CD8-positive, alpha-beta memory T cell (primary cell): Measurements from ENCODE around the gene CST9L. TPM values are rescaled to one million over a fixed set of nuclear protein-coding genes. Genes with fewer than 3 reads are reported as not detected.

Source experiments
- CTCF ChIA-PET: fragments of 350-600 bp; sonication (Branson Sonifier 250); formaldehyde crosslinking; loops from one replicate; lab custom pipeline; 2021; ENCODE audit warnings: antibody characterized with exemption; lab: Charles Lee
- POLR2A ChIA-PET: fragments of 350-600 bp; sonication (Branson Sonifier 250); formaldehyde crosslinking; loops from one replicate; lab custom pipeline; 2021; ENCODE audit warnings: antibody characterized with exemption; lab: Charles Lee
- DNase-seq, 5 donors: peaks; one replicate each; pipeline versions ENCODE4 v3.0.0 to v3.0.0-alpha.2; 2020 to 2022; ENCODE audit warnings: mixed read lengths in 1 of 5
- H3K27ac ChIP-seq: one replicate; pipeline ENCODE4 v1.7.0; 2013; ENCODE audit warnings: low read depth, mild to moderate bottlenecking, low read length, moderate library complexity
- H3K27me3 ChIP-seq: 2 replicates; pipeline ENCODE4 v1.7.0; 2013; ENCODE audit warnings: low read length, mild to moderate bottlenecking; ENCODE audit not compliant: insufficient read depth, poor library complexity, severe bottlenecking
- H3K36me3 ChIP-seq: 2 replicates; pipeline ENCODE4 v1.7.0; 2013; ENCODE audit warnings: mild to moderate bottlenecking, low read length, moderate library complexity; ENCODE audit not compliant: insufficient read depth
- H3K4me1 ChIP-seq: 2 replicates; pipeline ENCODE4 v1.7.0; 2013; ENCODE audit warnings: mild to moderate bottlenecking, low read length, moderate library complexity; ENCODE audit not compliant: insufficient read depth
- H3K4me3 ChIP-seq: 2 replicates; pipeline ENCODE4 v1.7.0; 2013; ENCODE audit warnings: mild to moderate bottlenecking, low read length
- H3K9me3 ChIP-seq: 2 replicates; pipeline ENCODE4 v1.7.0; 2013; ENCODE audit warnings: mild to moderate bottlenecking, low read length
- H3K27ac Mint-ChIP-seq, 8 donors: one replicate each; pipeline ENCODE4 v1.8.0; 2020 to 2021; ENCODE audit warnings: mixed read lengths in 8 of 8, mild to moderate bottlenecking in 6 of 8, inconsistent platforms in 3 of 8, moderate library complexity in 3 of 8
- H3K27me3 Mint-ChIP-seq, 2 donors: one replicate each; pipeline ENCODE4 v1.8.0; 2020 to 2021; ENCODE audit warnings: mixed read lengths in 2 of 2, mild to moderate bottlenecking in 1 of 2, moderate library complexity in 1 of 2
- H3K36me3 Mint-ChIP-seq, 3 donors: one replicate each; pipeline ENCODE4 v1.8.0; 2020 to 2021; ENCODE audit warnings: mixed read lengths in 3 of 3, inconsistent platforms in 1 of 3, mild to moderate bottlenecking in 1 of 3
- H3K4me1 Mint-ChIP-seq, 3 donors: one replicate each; pipeline ENCODE4 v1.8.0; 2020 to 2021; ENCODE audit warnings: mixed read lengths in 3 of 3, inconsistent platforms in 1 of 3, mild to moderate bottlenecking in 1 of 3
- H3K4me3 Mint-ChIP-seq, 7 donors: one replicate each; pipeline ENCODE4 v1.8.0; 2020 to 2021; ENCODE audit warnings: mixed read lengths in 7 of 7, mild to moderate bottlenecking in 6 of 7, moderate library complexity in 4 of 7, inconsistent platforms in 2 of 7
- H3K9me3 Mint-ChIP-seq, 5 donors: one replicate each; pipeline ENCODE4 v1.8.0; 2020 to 2022; ENCODE audit warnings: mixed read lengths in 5 of 5, mild to moderate bottlenecking in 3 of 5, moderate library complexity in 2 of 5, inconsistent platforms in 1 of 5
- polyA plus RNA-seq: library from polyadenylated mRNA; unstranded; fragments of 300-500 nt; fragmentation: Illumina TruSeq; gene quantifications from one replicate; pipeline ENCODE4 v1.2.3, GENCODE V29; 2021
- total RNA-seq, 2 experiments: library from RNA; stranded (reverse); gene quantifications; one replicate each; pipeline ENCODE4 v1.2.3, GENCODE V29; 2021

CST9L gene
- total and polyA plus RNA-seq, 3 experiments from 2014 or later, result not detected

- Mint-ChIP-seq H3K4me3 (no peak overlapping the region), H3K9me3 (no peaks in the 10 kb centered on the region), H3K27ac (no peak overlapping the region), H3K36me3 (no peaks in the 10 kb centered on the region), H3K27me3 (no peaks in the 10 kb centered on the region), H3K4me1 (no peaks in the 10 kb centered on the region)
- no peak for DNase-seq
- Histone ChIP-seq H3K4me1 (no peaks in the 10 kb centered on the region), H3K36me3 (no peaks in the 10 kb centered on the region), H3K4me3 (no peak overlapping the region), H3K27ac (no peak overlapping the region), H3K27me3 (no peaks in the 10 kb centered on the region), H3K9me3 (no peaks in the 10 kb centered on the region)
- POLR2A ChIA-PET, result no interaction called here
- CTCF ChIA-PET, result interaction anchor here (1.4 kb wide), 1 partner anchor 10 kb away, joined by 4 read pairs; no protein-coding TSS in a partner anchor
Measured at GRCh38 chr20:23596579-23597250, 28.4 kb upstream of the CST9L start.

GRCh38 chr20:23595941-23596340 is 27.7 kb upstream of the CST9L start:
- no peaks in the 10 kb centered on the region for H3K4me1 Mint-ChIP-seq
- Histone ChIP-seq H3K36me3 (no peaks in the 10 kb centered on the region), H3K4me3 (no peak overlapping the region), H3K27ac (no peak overlapping the region), H3K27me3 (no peaks in the 10 kb centered on the region), H3K9me3 (no peaks in the 10 kb centered on the region), H3K4me1 (no peaks in the 10 kb centered on the region)
- H3K36me3 Mint-ChIP-seq, result no peaks in the 10 kb centered on the region
- CTCF ChIA-PET, result no interaction called here
- no peak overlapping the region for H3K4me3 Mint-ChIP-seq
- H3K27me3 Mint-ChIP-seq, result no peaks in the 10 kb centered on the region
- POLR2A ChIA-PET, result no interaction called here
- no peak for DNase-seq
- H3K9me3 Mint-ChIP-seq, result no peaks in the 10 kb centered on the region
- no peak overlapping the region for H3K27ac Mint-ChIP-seq

GRCh38 chr20:23588434-23589403 is 20.4 kb upstream of the CST9L start:
- no peak overlapping the region for H3K4me3 ChIP-seq
- no peaks in the 10 kb centered on the region for H3K4me1 ChIP-seq
- Mint-ChIP-seq H3K36me3 (no peaks in the 10 kb centered on the region), H3K4me3 (peak overlapping the region in 3 of 7 donors; percentile 32 to 79 (median 38)), H3K27ac (peak overlapping the region in 3 of 8 donors; percentile 16 to 59 (median 56)), H3K9me3 (peaks cover 0 to 4% (median 0%) of the 10 kb centered on the region in 5 donors), H3K4me1 (peaks cover 0 to 3% (median 0%) of the 10 kb centered on the region in 3 donors), H3K27me3 (peaks cover 7 to 24% of the 10 kb centered on the region in 2 donors)
- DNase-seq, result no peak
- no peaks in the 10 kb centered on the region for H3K36me3 ChIP-seq
- no peaks in the 10 kb centered on the region for H3K27me3 ChIP-seq
- H3K9me3 ChIP-seq, result no peaks in the 10 kb centered on the region
- H3K27ac ChIP-seq, result no peak overlapping the region
- ChIA-PET POLR2A (no interaction called here), CTCF (no interaction called here)

GRCh38 chr20:23587631-23588030 is 19.3 kb upstream of the CST9L start:
- no peaks in the 10 kb centered on the region for H3K27me3 ChIP-seq
- H3K9me3 Mint-ChIP-seq, result peaks cover 0 to 4% (median 0%) of the 10 kb centered on the region in 5 donors
- H3K4me3 ChIP-seq, result no peak overlapping the region
- H3K36me3 Mint-ChIP-seq, result no peaks in the 10 kb centered on the region
- H3K4me3 Mint-ChIP-seq, result no peak overlapping the region
- H3K27ac Mint-ChIP-seq, result no peak overlapping the region
- peaks cover 0 to 3% (median 0%) of the 10 kb centered on the region in 3 donors for H3K4me1 Mint-ChIP-seq
- peaks cover 8 to 32% of the 10 kb centered on the region in 2 donors for H3K27me3 Mint-ChIP-seq
- H3K36me3 ChIP-seq, result no peaks in the 10 kb centered on the region
- H3K27ac ChIP-seq, result no peak overlapping the region
- ChIA-PET POLR2A (no interaction called here), CTCF (no interaction called here)
- DNase-seq, result no peak
- H3K4me1 ChIP-seq, result no peaks in the 10 kb centered on the region
- H3K9me3 ChIP-seq, result no peaks in the 10 kb centered on the region

- no peak for DNase-seq
- H3K4me1 Mint-ChIP-seq, result peaks cover 0 to 3% (median 0%) of the 10 kb centered on the region in 3 donors
Measured at GRCh38 chr20:23586735-23587525, 18.6 kb upstream of the CST9L start.

GRCh38 chr20:23585808-23586734 is 17.8 kb upstream of the CST9L start:
- CTCF ChIA-PET, result interaction anchor here (0.7 kb wide), 1 partner anchor 15 kb away, joined by 3 read pairs; no protein-coding TSS in a partner anchor
- peaks cover 0 to 4% (median 0%) of the 10 kb centered on the region in 5 donors for H3K9me3 Mint-ChIP-seq
- POLR2A ChIA-PET, result no interaction called here
- H3K4me1 Mint-ChIP-seq, result peaks cover 0 to 3% (median 0%) of the 10 kb centered on the region in 3 donors
- Histone ChIP-seq H3K4me3 (no peak overlapping the region), H3K36me3 (no peaks in the 10 kb centered on the region), H3K4me1 (no peaks in the 10 kb centered on the region), H3K27ac (no peak overlapping the region), H3K9me3 (no peaks in the 10 kb centered on the region), H3K27me3 (no peaks in the 10 kb centered on the region)
- no peak overlapping the region for H3K27ac Mint-ChIP-seq
- no peak overlapping the region for H3K4me3 Mint-ChIP-seq
- peaks cover 0 to 3% (median 0%) of the 10 kb centered on the region in 3 donors for H3K36me3 Mint-ChIP-seq
- DNase-seq, result no peak
- peaks cover 12 to 44% of the 10 kb centered on the region in 2 donors for H3K27me3 Mint-ChIP-seq

More at GRCh38 chr20:23586735-23587525, 18.6 kb upstream of the CST9L start:
- Histone ChIP-seq H3K36me3 (no peaks in the 10 kb centered on the region), H3K9me3 (no peaks in the 10 kb centered on the region), H3K4me3 (no peak overlapping the region), H3K27me3 (no peaks in the 10 kb centered on the region), H3K4me1 (no peaks in the 10 kb centered on the region), H3K27ac (no peak overlapping the region)
- Mint-ChIP-seq H3K27me3 (peaks cover 8 to 39% of the 10 kb centered on the region in 2 donors), H3K27ac (no peak overlapping the region), H3K9me3 (peaks cover 0 to 4% (median 0%) of the 10 kb centered on the region in 5 donors), H3K36me3 (no peaks in the 10 kb centered on the region), H3K4me3 (no peak overlapping the region)
- ChIA-PET CTCF (no interaction called here), POLR2A (no interaction called here)

GRCh38 chr20:23585449-23585807 is 17.1 kb upstream of the CST9L start:
- H3K36me3 ChIP-seq, result no peaks in the 10 kb centered on the region
- no peaks in the 10 kb centered on the region for H3K9me3 ChIP-seq
- no peak overlapping the region for H3K27ac Mint-ChIP-seq
- ChIA-PET POLR2A (no interaction called here), CTCF (no interaction called here)
- H3K27me3 Mint-ChIP-seq, result peaks cover 12 to 48% of the 10 kb centered on the region in 2 donors
- no peaks in the 10 kb centered on the region for H3K27me3 ChIP-seq
- no peaks in the 10 kb centered on the region for H3K4me1 ChIP-seq
- H3K36me3 Mint-ChIP-seq, result peaks cover 0 to 4% (median 0%) of the 10 kb centered on the region in 3 donors
- peaks cover 0 to 3% (median 0%) of the 10 kb centered on the region in 3 donors for H3K4me1 Mint-ChIP-seq
- no peak overlapping the region for H3K27ac ChIP-seq
- no peak overlapping the region for H3K4me3 Mint-ChIP-seq
- H3K9me3 Mint-ChIP-seq, result peaks cover 0 to 4% (median 2%) of the 10 kb centered on the region in 5 donors
- no peak overlapping the region for H3K4me3 ChIP-seq
- no peak for DNase-seq
